H54 (cell line): ENCODE measurements around the gene MAN1C1.

Experiments
- DNase-seq: peaks from one replicate; pipeline ENCODE4 v3.0.0; 2011; ENCODE audit warnings: low spot score, mixed read lengths; ENCODE audit not compliant: insufficient read length
- FAIRE-seq: peaks from 3 replicates; lab custom pipeline; 2011; peaks lifted over from hg19 to GRCh38; lab: Jason Lieb, UNC
- POLR2A ChIP-seq: IDR thresholded peaks from 2 replicates; pipeline ENCODE4 v1.6.1; 2011; ENCODE audit warnings: low read depth, mild to moderate bottlenecking, low read length

Gene MAN1C1

DNA sequence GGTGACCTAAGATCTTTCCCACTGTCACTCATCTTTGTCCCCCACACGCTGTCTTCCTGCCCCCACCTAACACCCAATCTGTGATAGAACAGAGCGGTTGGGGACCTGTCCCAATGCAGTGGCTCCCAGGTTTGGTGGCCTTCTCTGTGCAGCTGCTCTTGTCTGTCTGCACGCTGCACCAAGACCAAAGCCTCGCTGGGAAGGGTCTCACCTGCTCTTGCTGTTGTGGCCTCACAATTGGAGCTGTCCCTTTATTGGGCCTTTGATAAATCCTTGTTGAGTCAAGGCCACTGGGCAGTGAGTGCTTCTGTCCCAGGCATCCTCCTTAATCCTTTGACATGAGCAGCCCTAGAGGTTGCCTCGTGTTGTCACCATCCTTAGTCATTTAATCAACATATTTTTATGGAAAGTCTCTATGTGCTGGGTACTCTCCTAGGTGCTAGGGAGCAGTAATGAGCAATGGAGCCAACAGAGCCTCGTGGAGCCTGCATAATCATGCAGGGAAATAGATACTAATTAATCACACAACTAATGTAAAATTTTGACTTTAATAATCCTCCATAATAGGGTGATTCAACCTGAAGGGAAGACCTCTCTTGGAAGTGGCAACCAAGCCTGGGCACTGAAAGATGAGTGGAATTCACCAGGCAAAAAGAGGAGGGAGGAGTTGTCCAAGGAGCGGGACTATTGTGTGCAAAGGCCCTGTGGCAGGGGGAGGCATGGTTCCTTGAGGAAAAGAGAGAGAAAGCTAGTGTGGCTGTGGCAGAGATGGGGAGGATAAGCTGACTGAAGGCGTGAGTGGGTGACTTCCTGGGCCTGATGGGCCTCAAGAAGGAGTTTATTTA lies 57.6 kb downstream of the MAN1C1 start:
- DNase-seq (no peak), FAIRE-seq (no peak)
- TF ChIP-seq POLR2A, result no peak

DNA sequence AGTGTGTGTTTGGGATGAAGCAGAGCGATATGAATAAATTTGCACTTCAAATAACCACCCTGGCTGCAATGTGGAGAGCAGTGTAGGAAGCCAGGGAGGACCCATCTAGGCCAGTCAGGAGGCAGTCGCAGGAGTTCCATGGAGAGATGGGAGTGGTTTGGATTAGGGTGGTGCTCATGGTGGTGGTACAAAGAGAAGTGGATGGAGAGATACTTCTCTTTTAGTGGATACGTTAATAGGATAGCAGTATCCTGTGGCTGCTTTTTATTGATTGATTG lies 58.2 kb downstream of the MAN1C1 start:
- TF ChIP-seq POLR2A, result no peak
- DNase-seq (no peak), FAIRE-seq (no peak)

DNA sequence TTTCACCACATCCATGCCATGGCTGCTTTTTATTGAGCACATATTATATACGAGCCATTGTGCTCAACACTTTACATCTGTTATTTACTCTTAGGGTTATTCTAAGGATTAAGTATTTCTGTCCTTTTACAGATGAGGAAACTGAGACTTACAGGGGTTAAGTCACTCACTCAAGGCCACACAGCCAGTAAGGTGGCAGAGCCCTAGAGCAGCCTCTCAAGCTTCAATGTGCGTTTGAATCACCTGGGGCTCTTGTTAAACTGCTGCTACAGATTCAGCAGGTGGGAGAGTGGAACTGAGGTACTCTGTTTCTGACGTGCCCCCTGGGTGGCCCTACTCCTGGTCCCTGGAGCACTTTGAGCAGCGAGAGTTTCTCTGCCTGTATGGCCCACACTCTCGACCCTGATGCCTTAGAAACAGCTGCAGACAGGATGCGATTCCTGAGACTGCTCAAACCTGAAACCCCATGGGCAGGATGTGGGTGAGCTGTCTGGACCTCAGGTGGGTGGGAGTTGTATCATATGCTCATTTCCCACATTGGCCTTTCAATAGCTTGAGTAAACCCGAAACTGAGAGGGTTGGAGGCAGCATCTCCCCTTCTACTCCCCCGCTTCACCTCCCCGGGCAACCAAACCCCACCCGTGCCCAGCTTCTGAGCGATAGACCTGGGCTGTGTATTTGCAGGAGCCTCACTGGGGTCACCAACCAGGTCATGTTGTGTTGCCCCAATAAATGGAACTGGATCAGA lies 59.3 kb downstream of the MAN1C1 start:
- TF ChIP-seq POLR2A, result no peak
- DNase-seq (no peak), FAIRE-seq (no peak)

DNA sequence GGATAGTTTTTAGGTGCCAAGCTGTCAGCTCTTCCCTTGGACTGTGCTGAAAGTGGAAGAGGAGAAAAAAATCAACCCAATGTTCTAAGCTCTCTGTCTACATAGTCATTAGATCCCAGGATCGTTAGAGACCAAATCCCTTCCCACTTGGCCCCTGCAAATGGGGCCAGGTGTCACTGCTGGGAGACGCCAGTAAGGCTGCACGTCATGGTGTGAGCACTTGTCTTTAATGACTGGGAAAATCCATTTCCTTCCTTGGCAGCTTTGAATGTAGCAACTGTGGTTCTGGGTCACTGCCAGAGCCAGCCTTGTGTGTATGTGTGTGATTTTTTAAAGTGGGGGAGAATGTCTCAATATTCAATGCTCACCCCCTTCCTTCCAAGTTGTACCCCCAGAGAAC lies 59.9 kb downstream of the MAN1C1 start:
- FAIRE-seq, result no peak
- no peak for DNase-seq
- no peak for TF ChIP-seq POLR2A

DNA sequence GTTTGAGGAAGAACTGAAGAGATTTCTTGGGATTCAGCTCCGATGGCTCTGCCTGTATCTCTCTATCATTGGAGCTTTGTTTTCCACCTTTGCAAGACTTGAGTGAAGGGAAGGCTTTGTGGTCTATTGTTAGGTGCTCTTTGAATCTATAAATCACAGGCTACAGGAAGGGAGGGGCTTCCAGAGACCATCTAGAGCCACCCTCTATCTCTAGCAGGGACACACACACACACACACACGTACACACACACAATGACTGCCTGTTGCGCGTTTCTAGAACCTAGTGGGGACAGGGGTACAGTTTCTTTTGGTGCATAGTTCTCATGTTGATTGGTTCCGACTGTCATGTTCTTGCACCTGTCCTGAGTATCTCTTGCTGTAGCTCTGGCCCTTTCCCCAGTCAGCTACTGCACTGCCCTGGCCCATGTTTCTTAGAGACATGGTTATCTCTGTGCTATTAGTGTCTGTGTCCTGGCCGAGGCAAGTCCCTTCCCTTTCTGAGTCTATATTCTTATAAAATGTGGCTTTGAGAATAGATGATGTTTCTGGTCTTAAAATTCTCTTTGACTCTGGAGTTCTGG lies 60.7 kb downstream of the MAN1C1 start:
- DNase-seq (no peak), FAIRE-seq (no peak)
- TF ChIP-seq POLR2A, result no peak

DNA sequence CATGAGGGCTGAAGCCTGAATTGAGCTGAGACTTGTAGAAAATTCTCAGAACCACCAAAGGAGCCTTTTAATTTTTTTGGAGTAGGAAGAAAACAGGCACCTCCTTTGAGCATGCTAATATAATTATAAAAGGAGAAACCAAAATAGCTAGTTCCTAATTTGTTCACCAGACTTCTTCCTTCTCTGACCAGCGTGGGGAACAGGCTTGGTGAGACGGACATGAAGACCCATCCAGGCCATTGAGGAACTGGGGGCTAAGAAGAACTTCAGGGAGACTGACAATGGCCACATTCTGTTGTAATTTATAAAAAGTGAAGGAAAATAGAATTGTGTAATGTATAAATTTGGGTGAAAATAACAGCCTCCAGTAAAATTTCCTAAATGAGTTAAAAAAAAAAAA lies 62.6 kb downstream of the MAN1C1 start:
- DNase-seq (no peak), FAIRE-seq (no peak)
- TF ChIP-seq POLR2A, result no peak

DNA sequence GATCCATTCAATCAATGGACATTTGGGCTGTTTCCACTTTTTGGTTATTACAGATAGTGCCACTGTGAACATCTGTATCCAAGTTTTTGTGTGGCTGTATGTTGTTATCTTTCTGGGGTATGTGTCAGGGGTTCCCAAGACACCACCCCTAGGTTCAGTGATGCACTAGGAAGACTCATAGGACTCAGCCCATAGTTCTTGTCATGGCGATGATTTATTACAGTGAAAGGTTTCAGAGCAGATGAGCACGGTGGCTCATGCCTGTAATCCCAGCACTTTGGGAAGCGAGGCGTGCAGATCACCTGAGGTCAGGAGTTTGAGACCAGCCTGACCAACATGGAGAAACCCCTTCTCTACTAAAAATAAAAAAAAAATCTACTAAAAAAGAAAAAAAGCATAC lies 64.1 kb downstream of the MAN1C1 start:
- DNase-seq, result no peak
- TF ChIP-seq POLR2A, result no peak
- no peak for FAIRE-seq

DNA sequence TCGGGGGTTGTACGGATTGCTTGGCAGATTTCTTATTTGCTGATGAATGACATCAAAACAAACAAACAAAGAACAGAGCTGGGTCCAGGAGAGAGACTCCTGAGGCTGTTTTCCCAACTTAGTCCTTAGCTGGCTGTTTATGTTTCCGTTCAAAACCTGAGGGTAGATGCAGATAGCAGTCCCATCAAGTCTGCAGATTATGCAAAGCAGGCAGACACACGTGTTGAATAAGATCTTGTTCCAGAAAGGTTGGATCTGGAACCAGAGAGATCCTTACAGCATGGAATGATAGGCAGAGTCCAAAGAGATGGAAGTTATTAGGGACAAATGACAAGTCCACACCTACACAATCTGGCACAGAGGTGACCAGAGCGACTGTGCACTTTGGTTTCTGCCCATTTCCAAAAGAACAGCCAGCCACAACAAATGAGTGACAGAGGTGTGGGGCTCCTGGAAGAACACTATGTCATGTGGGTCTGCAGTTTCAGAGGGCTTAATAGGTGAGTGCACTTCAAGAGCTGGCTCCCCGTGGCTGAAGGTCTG lies 65.5 kb downstream of the MAN1C1 start:
- no peak for DNase-seq
- no peak for FAIRE-seq
- no peak for TF ChIP-seq POLR2A

DNA sequence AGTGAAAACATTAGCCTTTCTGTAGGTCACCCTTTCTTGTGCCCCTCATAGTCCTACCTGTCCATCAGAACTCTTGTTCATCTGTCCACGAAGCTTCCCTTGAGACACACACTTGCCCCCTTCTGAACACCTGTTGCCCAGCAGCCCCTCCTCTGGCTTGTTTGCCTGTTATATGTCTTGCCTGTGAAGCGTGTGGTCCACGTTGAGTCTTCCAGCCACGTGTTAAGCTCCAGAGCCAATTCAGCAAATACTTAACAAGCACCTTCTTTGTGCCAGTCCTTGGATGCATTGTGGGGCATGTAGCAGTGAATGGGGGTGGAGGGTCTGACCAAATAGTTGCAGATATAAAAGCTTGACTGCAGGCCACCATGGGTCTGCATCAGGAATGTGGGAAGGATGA lies 66.6 kb downstream of the MAN1C1 start:
- no peak for FAIRE-seq
- no peak for TF ChIP-seq POLR2A

DNA sequence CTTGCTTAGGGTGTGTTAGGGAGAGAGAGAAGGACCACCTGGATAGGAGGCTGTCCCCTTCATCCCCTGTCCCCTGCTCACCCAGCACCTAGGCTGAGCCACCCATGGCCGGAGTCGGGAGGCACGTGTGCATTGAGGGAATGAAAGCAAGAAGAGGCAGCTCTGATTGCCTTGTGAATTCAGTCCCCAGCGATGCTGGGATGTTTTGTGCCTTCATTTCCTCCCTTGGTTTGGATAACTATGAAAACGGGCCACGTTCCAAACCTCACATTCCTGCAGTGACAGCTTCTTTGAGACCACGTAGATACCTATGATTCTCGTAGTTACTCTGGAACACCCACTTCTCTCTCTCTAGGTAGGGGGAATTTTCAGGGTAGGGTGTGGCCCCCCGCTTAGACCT lies 67.1 kb downstream of the MAN1C1 start:
- no peak for TF ChIP-seq POLR2A
- DNase-seq (no peak), FAIRE-seq (no peak)

More for the DNA sequence above, 66.6 kb downstream of the MAN1C1 start:
- no peak for DNase-seq

DNA sequence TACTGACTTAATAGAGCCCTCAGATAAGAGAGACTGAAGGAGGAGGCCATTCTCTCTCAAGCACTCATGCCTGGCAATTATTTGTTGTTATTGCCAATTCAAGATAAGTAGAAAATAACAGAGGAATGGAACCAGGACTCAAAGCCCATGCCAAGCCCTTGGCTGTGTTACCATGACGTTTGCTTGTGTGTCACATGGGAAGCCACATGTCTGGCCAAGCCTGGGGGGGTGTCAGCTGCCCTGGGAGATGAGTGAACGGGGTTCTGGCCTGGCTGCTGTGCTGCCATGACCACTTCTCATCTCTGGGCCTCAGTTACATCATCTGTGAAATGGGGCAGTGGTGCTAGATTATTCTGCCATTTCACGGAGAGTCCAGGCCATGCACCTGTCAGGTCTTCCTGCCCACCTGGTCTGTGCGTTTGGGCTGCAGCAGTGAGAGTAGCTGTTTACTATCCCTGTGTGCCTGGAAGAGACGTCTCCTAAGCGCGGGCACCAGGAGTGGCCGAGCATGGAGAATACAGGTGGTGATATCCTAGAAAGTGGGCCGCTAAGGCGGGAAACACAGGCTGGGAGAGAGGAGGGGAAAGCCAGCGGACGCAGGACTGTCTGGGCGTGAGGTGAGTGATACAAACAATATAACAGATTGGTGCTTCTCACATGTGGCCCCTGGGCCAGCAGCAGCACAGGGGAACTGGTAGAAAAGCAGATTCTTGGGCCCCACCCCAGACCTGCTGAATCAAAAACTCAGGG lies 67.8 kb downstream of the MAN1C1 start:
- FAIRE-seq (no peak), DNase-seq (no peak)
- TF ChIP-seq POLR2A, result no peak

DNA sequence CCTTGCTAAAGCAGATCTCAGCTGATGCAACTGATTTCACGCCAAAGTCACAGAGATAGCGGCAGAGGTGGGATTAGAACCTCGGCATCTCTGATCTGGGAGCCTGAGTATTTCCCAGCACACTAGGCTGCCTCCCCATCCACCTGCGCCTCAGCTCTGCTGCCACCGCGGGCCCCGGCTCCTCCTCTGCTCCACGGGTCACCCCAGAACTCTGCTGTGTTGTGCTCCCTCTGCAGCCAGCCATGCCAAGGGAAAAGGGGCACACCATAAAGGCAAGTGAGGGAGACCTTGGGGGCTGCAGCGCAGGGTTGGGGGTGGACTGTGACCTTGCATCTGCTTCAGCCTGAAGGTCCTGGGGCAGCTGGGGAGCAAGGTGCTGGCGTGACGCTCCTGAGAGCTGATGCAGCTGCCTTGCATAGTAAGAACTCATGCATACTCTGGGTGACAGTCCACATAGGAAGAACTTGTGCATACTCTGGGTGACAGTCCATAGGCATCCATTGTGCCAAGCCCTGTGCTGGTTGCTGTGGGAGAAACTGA lies 68.7 kb downstream of the MAN1C1 start:
- TF ChIP-seq POLR2A, result no peak
- FAIRE-seq (no peak), DNase-seq (no peak)

DNA sequence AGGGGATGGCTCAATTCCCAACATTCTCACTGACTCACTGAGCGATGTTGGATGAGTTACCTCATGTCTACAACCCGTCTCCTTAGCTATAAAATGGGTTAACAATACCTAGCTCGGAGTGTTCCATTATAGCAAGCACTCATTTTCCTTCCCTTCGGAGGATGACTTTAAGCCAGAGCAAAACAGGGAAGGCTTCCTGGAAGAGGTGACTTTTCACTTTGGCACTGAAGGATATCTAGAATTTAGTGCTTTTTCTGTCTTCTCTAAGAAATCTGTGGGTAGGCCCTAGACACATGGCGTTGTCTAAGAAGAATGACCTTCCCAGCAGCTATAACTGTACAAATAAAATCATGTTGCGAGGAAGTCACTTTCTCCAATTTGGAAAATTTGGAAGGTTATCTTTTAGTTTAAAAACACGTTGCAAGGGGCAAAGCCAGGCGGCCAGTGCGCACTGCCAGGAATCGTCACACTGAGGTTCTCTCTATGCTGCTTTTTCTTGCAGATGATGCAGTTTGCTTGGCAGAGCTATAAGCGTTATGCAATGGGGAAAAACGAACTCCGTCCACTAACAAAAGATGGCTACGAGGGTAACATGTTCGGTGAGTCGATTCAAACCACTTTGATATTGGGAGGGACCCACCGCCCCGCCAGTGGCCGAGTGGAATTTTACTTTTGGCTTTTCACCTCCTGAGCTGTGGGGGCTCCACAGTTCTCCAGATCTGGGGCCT lies 69.5 kb downstream of the MAN1C1 start:
- DNase-seq (no peak), FAIRE-seq (no peak)
- no peak for TF ChIP-seq POLR2A
